HepG2 (cell line): ENCODE measurements around the gene GTF2A1L. TPM values are rescaled to one million over a fixed set of nuclear protein-coding genes. Genes with fewer than 3 reads are reported as not detected.

ENCODE experiments used
- ATAC-seq: fragments of 200-7000 bp; cut with Tn5 transposase; 3 replicates; pipeline ENCODE4 v1.9.1; 2020; ENCODE audit warnings: mild to moderate bottlenecking, moderate library complexity
- BruUV-seq: library from RNA; stranded (reverse); fragments of 400-500 nt; replicated peaks from 2 replicates; lab custom pipeline; 2021; lab: Mats Ljungman, UMichigan
- CTCF ChIA-PET: fragments of 300-600 bp; formaldehyde crosslinking; extraction: SDS; loops from one replicate; lab custom pipeline; 2021; ENCODE audit warnings: low total read pairs, inconsistent platforms, low intra/inter-chr PET ratio; lab: Yijun Ruan, JAX
- POLR2A ChIA-PET: fragments of 350-600 bp; sonication (Branson Sonifier 250); formaldehyde crosslinking; loops from one replicate; lab custom pipeline; 2020; ENCODE audit warnings: antibody characterized with exemption, inconsistent platforms; lab: Yijun Ruan, JAX
- DNase-seq: peaks from one replicate; pipeline ENCODE4 v3.0.0-alpha.2; 2015; ENCODE audit warnings: low spot score
- FAIRE-seq: peaks from 3 replicates; lab custom pipeline; 2011; peaks lifted over from hg19 to GRCh38; lab: Jason Lieb, UNC
- H2AFZ ChIP-seq: one replicate; pipeline ENCODE4 v1.6.1; 2011; ENCODE audit warnings: low read length, inconsistent platforms
- H3K27ac ChIP-seq: fragments of 300-600 bp; 3 replicates; pipeline ENCODE4 v1.8.0; 2011; ENCODE audit warnings: mixed run types, mild to moderate bottlenecking, mixed read lengths, low read length, inconsistent platforms; ENCODE audit not compliant: insufficient read depth; ENCODE audit errors: extremely low read length
- H3K27me3 ChIP-seq, 2 experiments: fragments of 200-600 bp in 1 of 2; 2 replicates in 1 of 2; 3 replicates in 1 of 2; pipeline versions ENCODE4 v1.6.0 to v1.8.0; 2011; ENCODE audit warnings: low read length in 2 of 2, mild to moderate bottlenecking in 2 of 2, moderate library complexity in 2 of 2, inconsistent platforms in 1 of 2; ENCODE audit not compliant: insufficient read depth in 2 of 2, control insufficient read depth in 1 of 2
- H3K36me3 ChIP-seq, 2 experiments: fragments of 200-600 bp in 1 of 2; replicated peaks in 1 of 2; 2 replicates in 1 of 2; 3 replicates in 1 of 2; pipeline versions ENCODE4 v1.5.1 to v1.8.0; 2011; ENCODE audit warnings: low read length in 2 of 2, inconsistent platforms in 1 of 2; ENCODE audit not compliant: insufficient read depth in 2 of 2, control insufficient read depth in 1 of 2
- H3K4me1 ChIP-seq: 2 replicates; pipeline ENCODE4 v1.5.1; 2012; ENCODE audit warnings: low read length, inconsistent platforms; ENCODE audit not compliant: insufficient read depth
- H3K4me2 ChIP-seq: 2 replicates; pipeline ENCODE4 v1.6.0; 2011; ENCODE audit warnings: low read depth, low read length, inconsistent platforms
- H3K4me3 ChIP-seq, 3 experiments: fragments of 200-600 bp in 1 of 3; sonication (generic), shearing (Covaris generic) in 1 of 3; replicated peaks in 1 of 3; 2 replicates each; pipeline ENCODE4 v1.5.1; 2011 to 2016; ENCODE audit warnings: low read length in 3 of 3, inconsistent platforms in 2 of 3, low read depth in 2 of 3, mild to moderate bottlenecking in 2 of 3, control low read depth in 1 of 3, mixed read lengths in 1 of 3; ENCODE audit not compliant: insufficient read depth in 1 of 3
- H3K79me2 ChIP-seq: one replicate; pipeline ENCODE4 v1.6.1; 2011; ENCODE audit warnings: low read length, inconsistent platforms; ENCODE audit not compliant: insufficient read depth
- H3K9ac ChIP-seq: 2 replicates; pipeline ENCODE4 v1.6.0; 2011; ENCODE audit warnings: mild to moderate bottlenecking, low read depth, low read length, inconsistent platforms; ENCODE audit not compliant: insufficient read depth
- H3K9me3 ChIP-seq: 2 replicates; pipeline ENCODE4 v1.5.1; 2012; ENCODE audit warnings: mild to moderate bottlenecking, low read length
- H4K20me1 ChIP-seq: 2 replicates; pipeline ENCODE4 v1.6.0; 2011; ENCODE audit warnings: inconsistent platforms, mild to moderate bottlenecking, low read length, moderate library complexity; ENCODE audit not compliant: insufficient read depth
- ATF2 ChIP-seq: sonication (generic); formaldehyde crosslinking; IDR thresholded peaks from 2 replicates; pipeline ENCODE4 v1.4.0; 2020; ENCODE audit warnings: missing genetic modification reagents
- ATF3 ChIP-seq: sonication (generic); formaldehyde crosslinking; IDR thresholded peaks from 2 replicates; pipeline ENCODE4 v1.4.0; 2020; ENCODE audit warnings: missing genetic modification reagents
- DNMT1 ChIP-seq: sonication (generic); formaldehyde crosslinking; IDR thresholded peaks from 2 replicates; pipeline ENCODE4 v1.5.1; 2020; ENCODE audit warnings: mild to moderate bottlenecking, missing genetic modification reagents
- ESRRA ChIP-seq: sonication (generic); formaldehyde crosslinking; IDR thresholded peaks from 2 replicates; pipeline ENCODE4 v1.5.1; 2020; ENCODE audit warnings: mild to moderate bottlenecking, low read depth, missing genetic modification reagents
- HHEX ChIP-seq: IDR thresholded peaks from 2 replicates; pipeline ENCODE4 v1.6.1; 2016; ENCODE audit warnings: control low read depth
- HNRNPL ChIP-seq: fragments of 200-400 bp; formaldehyde crosslinking; IDR thresholded peaks from 2 replicates; pipeline ENCODE4 v1.6.1; 2017; ENCODE audit warnings: mild to moderate bottlenecking, low read depth, low read length
- MAFK ChIP-seq, 2 experiments: IDR thresholded peaks in 1 of 2; conservative IDR thresholded peaks in 1 of 2; 2 replicates each; pipeline ENCODE4 v1.6.1; 2011; ENCODE audit warnings: improper control_type of control experiment in 2 of 2, low read length in 2 of 2
- MAZ ChIP-seq, 2 experiments: sonication (generic) in 1 of 2; formaldehyde crosslinking in 1 of 2; IDR thresholded peaks; 2 replicates each; pipeline versions ENCODE4 v1.5.0 to v1.6.1; 2012 to 2020; ENCODE audit warnings: low read depth in 2 of 2, mild to moderate bottlenecking in 2 of 2, borderline replicate concordance in 1 of 2, improper control_type of control experiment in 1 of 2, low read length in 1 of 2, missing genetic modification reagents in 1 of 2, moderate library complexity in 1 of 2
- MBD4 ChIP-seq: IDR thresholded peaks from 2 replicates; pipeline ENCODE4 v1.6.1; 2012; ENCODE audit warnings: low read length, inconsistent platforms, borderline replicate concordance
- SMAD1 ChIP-seq: sonication (generic); formaldehyde crosslinking; IDR thresholded peaks from 2 replicates; pipeline ENCODE4 v1.4.0; 2020; ENCODE audit warnings: missing genetic modification reagents, low read depth, mild to moderate bottlenecking, borderline replicate concordance
- SMARCC2 ChIP-seq: fragments of 450-650 bp; IDR thresholded peaks from 2 replicates; pipeline ENCODE4 v1.6.1; 2017; ENCODE audit warnings: antibody characterized with exemption, mild to moderate bottlenecking
- ZNF143 ChIP-seq: sonication (generic); formaldehyde crosslinking; IDR thresholded peaks from 2 replicates; pipeline ENCODE4 v1.4.0; 2020; ENCODE audit warnings: missing genetic modification reagents
- ZNF414 ChIP-seq: sonication (generic); formaldehyde crosslinking; IDR thresholded peaks from 2 replicates; pipeline ENCODE4 v1.5.0; 2020; ENCODE audit warnings: missing genetic modification reagents
- ZNF530 ChIP-seq: sonication (generic); formaldehyde crosslinking; IDR thresholded peaks from 2 replicates; pipeline ENCODE4 v1.5.0; 2020; ENCODE audit warnings: low read depth, mild to moderate bottlenecking, missing genetic modification reagents
- ZNF615 ChIP-seq: sonication (generic); formaldehyde crosslinking; IDR thresholded peaks from 2 replicates; pipeline ENCODE4 v1.5.0; 2020; ENCODE audit warnings: mild to moderate bottlenecking, missing genetic modification reagents, borderline replicate concordance
- ZNF678 ChIP-seq: sonication (generic); formaldehyde crosslinking; IDR thresholded peaks from 2 replicates; pipeline ENCODE4 v1.4.0; 2020; ENCODE audit warnings: mild to moderate bottlenecking, missing genetic modification reagents
- WGBS: methylation state at CpG from one replicate; pipeline ENCODE4 v1.1.6; 2017; ENCODE audit warnings: low lambda C conversion rate; 5-methylcytosine and 5-hydroxymethylcytosine counted together
- in situ Hi-C: cut with HindIII; loops from 2 replicates; pipeline ENCODE4 v1.10.0; 2017; ENCODE audit warnings: low pct_unique_long_range_greater_than_20kb; ENCODE audit not compliant: extremely low pct_ligation_motif_present
- intact Hi-C: fragments of 100-400 bp; cut with micrococcal nuclease; formaldehyde crosslinking; loops from one replicate; pipeline ENCODE4 v1.10.0; 2022; ENCODE audit not compliant: unreplicated experiment
- polyA plus RNA-seq, 8 experiments: library from polyadenylated mRNA; depleted of rRNA in 3 of 8; stranded (reverse) in 7 of 8; unstranded in 1 of 8; fragments of >200 nt; fragmentation: Illumina TruSeq in 4 of 8; extraction: Trizol in 4 of 8; gene quantifications; 2 replicates each; pipeline versions ENCODE4 v1.2.1 to v1.2.3, GENCODE V29; 2011 to 2016; ENCODE audit warnings: low read depth in 4 of 8, missing spikeins in 1 of 8, mixed read lengths in 1 of 8; ENCODE audit not compliant: insufficient read depth in 1 of 8
- total RNA-seq, 5 experiments: library from RNA; depleted of rRNA; stranded (reverse); fragments of >200 nt; fragmentation: Illumina TruSeq; extraction: Trizol; gene quantifications; 2 replicates each; pipeline ENCODE4 v1.2.3, GENCODE V29; 2016; ENCODE audit warnings: low read depth in 1 of 5

GTF2A1L gene
- total and polyA plus RNA-seq, 2 of the 13 experiments (the other 11 are each of a cell fraction or from before 2014, with no cell fraction given), result not detected

- 0 out of 4 replicates have a peak, but pooled peaks of 1 of the 2 experiments have one; percentile 1 for TF ChIP-seq MAFK (conservative IDR thresholded peaks at IDR 0.05 in 1 of 2, IDR thresholded peaks at IDR 0.05 in 1 of 2; ENCODE audit: low read length in 2 of 2)
- TF ChIP-seq SMARCC2, result no peak
- DNase-seq, result no peak
- H3K4me2 ChIP-seq, result no peak overlapping the region
- in situ Hi-C loops, result no loop called here
- POLR2A ChIA-PET, result no interaction called here
- no peak overlapping the region for H3K9ac ChIP-seq
- no peak for FAIRE-seq
- H3K4me3 ChIP-seq, result no peak overlapping the region
- H3K4me1 ChIP-seq, result no peaks in the 10 kb centered on the region
- H3K27ac ChIP-seq, result no peak overlapping the region
- H2AFZ ChIP-seq, result no peak overlapping the region
- no peak for ATAC-seq
- WGBS, result 0% methylated on average over 1 of the region's 1 CpG
- H4K20me1 ChIP-seq, result no peaks in the 10 kb centered on the region
- CTCF ChIA-PET, result no interaction called here
- intact Hi-C loops, result no loop called here
- no peaks in the 10 kb centered on the region for H3K79me2 ChIP-seq
- no peaks in the 10 kb centered on the region for H3K36me3 ChIP-seq
- no TSS peak for BruUV-seq
- H3K27me3 ChIP-seq, result no peaks in the 10 kb centered on the region
- H3K9me3 ChIP-seq, result no peaks in the 10 kb centered on the region
These were observed 79.2 kb downstream of the GTF2A1L start for GRCh38 chr2:48696881-48697280.

- no peak overlapping the region for H3K27ac ChIP-seq
- in situ Hi-C loops (no loop called here), intact Hi-C loops (no loop called here)
- TF ChIP-seq ZNF615 (CRISPR knock-in tag) (no peak), ZNF530 (CRISPR knock-in tag) (no peak), ZNF414 (CRISPR knock-in tag) (no peak), ESRRA (CRISPR knock-in tag) (no peak), ZNF143 (CRISPR knock-in tag) (no peak), HNRNPL (no peak), ZNF678 (no peak), MBD4 (no peak), HHEX (CRISPR knock-in tag) (no peak), ATF3 (CRISPR knock-in tag) (no peak), SMAD1 (no peak), MAZ (IDR thresholded peaks at IDR 0.05; ENCODE audit: borderline replicate concordance, low read depth, low read length) (no peak), MAZ (CRISPR knock-in tag; IDR thresholded peaks at IDR 0.05; ENCODE audit: low read depth) (no peak), ATF2 (CRISPR knock-in tag) (no peak), DNMT1 (CRISPR knock-in tag) (no peak)
- BruUV-seq, result no TSS peak
- H4K20me1 ChIP-seq, result no peaks in the 10 kb centered on the region
- no peaks in the 10 kb centered on the region for H3K9me3 ChIP-seq
- no peak overlapping the region for H3K9ac ChIP-seq
- H2AFZ ChIP-seq, result no peak overlapping the region
- no peak overlapping the region for H3K4me2 ChIP-seq
- no peaks in the 10 kb centered on the region for H3K4me1 ChIP-seq
- ATAC-seq, result no peak
- no peaks in the 10 kb centered on the region for H3K27me3 ChIP-seq
- no peak for DNase-seq
- 48% methylated on average over 2 of the region's 2 CpGs for WGBS
- no peaks in the 10 kb centered on the region for H3K36me3 ChIP-seq
- FAIRE-seq, result no peak
- ChIA-PET CTCF (no interaction called here), POLR2A (no interaction called here)
- no peaks in the 10 kb centered on the region for H3K79me2 ChIP-seq
- H3K4me3 ChIP-seq, result no peak overlapping the region
These were observed 81.8 kb downstream of the GTF2A1L start for GRCh38 chr2:48699348-48699930.
